OCI-LY3 (cell line): Measurements from ENCODE around the gene PARK7.

ENCODE experiments used
- EZH2phosphoT487 ChIP-seq: fragments of 200-600 bp; shearing (Covaris generic); IDR thresholded peaks from 2 replicates; pipeline ENCODE4 v1.6.1; 2018; ENCODE audit warnings: antibody characterized with exemption, mixed run types, low read depth
- TF ChIP-seq, protein P1 (sequence below): fragments of 200-600, 300-600 bp; sonication (generic); IDR thresholded peaks from 2 replicates; pipeline ENCODE4 v1.5.1; 2014; ENCODE audit warnings: antibody characterized with exemption, low read length, low read depth

DNA sequence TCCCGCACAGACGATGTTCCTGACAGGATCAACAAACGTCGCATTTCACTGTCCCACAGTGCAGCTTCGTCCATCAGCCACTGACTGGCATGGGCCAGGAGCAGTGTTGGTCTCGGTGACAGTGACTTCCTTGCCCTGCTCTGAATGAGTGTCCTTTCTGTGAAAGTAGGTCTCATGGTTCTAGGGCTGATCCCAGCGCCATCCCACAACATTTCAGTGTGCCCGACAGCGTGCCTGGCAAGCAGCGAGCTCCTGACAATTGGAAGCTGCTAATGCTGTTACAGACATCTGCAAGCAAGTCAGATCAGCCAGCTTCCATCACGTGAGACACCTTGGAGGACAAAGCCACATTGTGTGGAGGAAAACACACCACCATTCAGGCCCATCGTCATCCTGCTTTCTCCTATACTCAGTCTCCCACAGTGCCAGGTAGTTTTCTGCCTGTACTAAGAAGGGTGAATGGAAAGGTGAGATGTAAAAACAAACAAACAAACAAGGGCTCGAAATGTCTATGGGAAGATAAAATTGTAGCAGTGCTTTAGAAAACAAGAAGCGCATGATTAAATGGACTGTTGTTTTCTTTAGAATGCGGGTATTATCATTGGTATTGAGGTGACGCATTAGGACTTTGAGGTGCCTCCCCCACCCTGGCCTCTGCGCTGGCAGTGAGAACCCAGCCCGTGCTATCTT, 42.7 kb downstream of the PARK7 start:
- TF ChIP-seq, protein P1, sequence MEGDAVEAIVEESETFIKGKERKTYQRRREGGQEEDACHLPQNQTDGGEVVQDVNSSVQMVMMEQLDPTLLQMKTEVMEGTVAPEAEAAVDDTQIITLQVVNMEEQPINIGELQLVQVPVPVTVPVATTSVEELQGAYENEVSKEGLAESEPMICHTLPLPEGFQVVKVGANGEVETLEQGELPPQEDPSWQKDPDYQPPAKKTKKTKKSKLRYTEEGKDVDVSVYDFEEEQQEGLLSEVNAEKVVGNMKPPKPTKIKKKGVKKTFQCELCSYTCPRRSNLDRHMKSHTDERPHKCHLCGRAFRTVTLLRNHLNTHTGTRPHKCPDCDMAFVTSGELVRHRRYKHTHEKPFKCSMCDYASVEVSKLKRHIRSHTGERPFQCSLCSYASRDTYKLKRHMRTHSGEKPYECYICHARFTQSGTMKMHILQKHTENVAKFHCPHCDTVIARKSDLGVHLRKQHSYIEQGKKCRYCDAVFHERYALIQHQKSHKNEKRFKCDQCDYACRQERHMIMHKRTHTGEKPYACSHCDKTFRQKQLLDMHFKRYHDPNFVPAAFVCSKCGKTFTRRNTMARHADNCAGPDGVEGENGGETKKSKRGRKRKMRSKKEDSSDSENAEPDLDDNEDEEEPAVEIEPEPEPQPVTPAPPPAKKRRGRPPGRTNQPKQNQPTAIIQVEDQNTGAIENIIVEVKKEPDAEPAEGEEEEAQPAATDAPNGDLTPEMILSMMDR: no peak
- no peak for TF ChIP-seq EZH2phosphoT487
